ENCODE results near the gene LHX4.

LHX4 gene

DNA sequence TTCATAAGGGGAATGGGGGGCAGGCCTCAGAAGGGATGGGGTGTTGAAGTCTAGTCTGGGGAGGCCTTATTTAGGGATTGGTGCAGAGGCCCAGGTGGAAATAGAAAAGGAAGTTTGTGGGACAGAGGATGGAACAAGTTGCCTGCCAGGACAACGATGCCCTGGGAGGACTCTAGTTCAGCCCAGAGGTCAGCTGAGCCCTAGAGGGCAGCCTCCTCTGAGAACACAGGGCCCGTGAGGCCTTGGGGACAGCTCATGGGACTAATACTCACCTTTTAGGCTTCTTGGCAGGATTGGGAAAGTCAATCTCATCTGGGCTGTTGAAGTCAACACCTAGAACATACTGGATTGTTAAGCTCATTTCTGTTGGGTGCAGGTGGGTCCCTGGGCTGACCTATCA is 43.0 kb downstream of the LHX4 start:
- H3K4me3 ChIP-seq (ENCODE audit: low read length) = no peak overlapping the region
- DNase-seq (ENCODE audit: low read depth) = no peak
- TF ChIP-seq, protein P1, sequence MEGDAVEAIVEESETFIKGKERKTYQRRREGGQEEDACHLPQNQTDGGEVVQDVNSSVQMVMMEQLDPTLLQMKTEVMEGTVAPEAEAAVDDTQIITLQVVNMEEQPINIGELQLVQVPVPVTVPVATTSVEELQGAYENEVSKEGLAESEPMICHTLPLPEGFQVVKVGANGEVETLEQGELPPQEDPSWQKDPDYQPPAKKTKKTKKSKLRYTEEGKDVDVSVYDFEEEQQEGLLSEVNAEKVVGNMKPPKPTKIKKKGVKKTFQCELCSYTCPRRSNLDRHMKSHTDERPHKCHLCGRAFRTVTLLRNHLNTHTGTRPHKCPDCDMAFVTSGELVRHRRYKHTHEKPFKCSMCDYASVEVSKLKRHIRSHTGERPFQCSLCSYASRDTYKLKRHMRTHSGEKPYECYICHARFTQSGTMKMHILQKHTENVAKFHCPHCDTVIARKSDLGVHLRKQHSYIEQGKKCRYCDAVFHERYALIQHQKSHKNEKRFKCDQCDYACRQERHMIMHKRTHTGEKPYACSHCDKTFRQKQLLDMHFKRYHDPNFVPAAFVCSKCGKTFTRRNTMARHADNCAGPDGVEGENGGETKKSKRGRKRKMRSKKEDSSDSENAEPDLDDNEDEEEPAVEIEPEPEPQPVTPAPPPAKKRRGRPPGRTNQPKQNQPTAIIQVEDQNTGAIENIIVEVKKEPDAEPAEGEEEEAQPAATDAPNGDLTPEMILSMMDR (conservative IDR thresholded peaks at IDR 0.05; ENCODE audit: low read length) = no peak

DNA sequence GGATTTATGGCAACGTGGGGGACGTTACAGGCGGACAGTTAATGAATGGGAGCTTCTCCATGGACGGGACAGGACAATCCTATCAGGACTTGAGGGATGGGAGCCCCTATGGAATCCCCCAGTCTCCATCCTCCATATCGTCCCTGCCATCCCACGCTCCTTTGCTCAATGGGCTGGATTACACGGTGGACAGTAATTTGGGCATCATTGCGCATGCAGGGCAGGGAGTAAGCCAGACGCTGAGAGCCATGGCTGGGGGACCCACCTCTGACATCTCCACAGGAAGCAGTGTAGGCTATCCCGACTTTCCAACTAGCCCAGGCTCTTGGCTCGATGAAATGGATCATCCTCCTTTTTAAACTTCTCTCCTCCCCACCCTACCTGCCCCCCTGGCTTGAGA is 44.2 kb downstream of the LHX4 start:
- TF ChIP-seq, protein P1 (conservative IDR thresholded peaks at IDR 0.05; ENCODE audit: low read length) = no peak

DNA sequence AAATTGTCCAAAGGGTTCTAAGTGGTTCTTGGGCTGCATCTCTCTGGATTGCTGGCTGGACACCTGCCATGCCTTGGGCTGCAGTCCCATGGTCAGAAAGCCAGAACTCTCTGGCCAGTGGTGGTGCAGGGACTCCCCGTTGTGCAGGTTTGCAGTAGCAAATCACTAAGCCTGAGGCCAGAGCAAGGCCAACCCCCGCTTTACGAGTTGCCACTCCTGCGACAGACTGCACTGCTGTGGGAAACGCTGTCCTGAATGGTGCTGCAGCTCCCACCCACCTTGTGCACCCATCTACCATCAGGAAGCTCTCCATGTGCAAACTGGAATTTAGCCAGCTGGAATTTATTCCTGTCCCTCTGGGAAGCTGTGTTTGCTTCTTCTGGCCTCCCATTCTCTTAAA is 45.7 kb downstream of the LHX4 start:
- no peak for DNase-seq (ENCODE audit: low read depth)
- no peak overlapping the region for H3K4me3 ChIP-seq (ENCODE audit: low read length)
- TF ChIP-seq, protein P1 (conservative IDR thresholded peaks at IDR 0.05; ENCODE audit: low read length) = no peak

More for the DNA sequence above, 44.2 kb downstream of the LHX4 start:
- no peak overlapping the region for H3K4me3 ChIP-seq (ENCODE audit: low read length)
- no peak for DNase-seq (ENCODE audit: low read depth)

DNA sequence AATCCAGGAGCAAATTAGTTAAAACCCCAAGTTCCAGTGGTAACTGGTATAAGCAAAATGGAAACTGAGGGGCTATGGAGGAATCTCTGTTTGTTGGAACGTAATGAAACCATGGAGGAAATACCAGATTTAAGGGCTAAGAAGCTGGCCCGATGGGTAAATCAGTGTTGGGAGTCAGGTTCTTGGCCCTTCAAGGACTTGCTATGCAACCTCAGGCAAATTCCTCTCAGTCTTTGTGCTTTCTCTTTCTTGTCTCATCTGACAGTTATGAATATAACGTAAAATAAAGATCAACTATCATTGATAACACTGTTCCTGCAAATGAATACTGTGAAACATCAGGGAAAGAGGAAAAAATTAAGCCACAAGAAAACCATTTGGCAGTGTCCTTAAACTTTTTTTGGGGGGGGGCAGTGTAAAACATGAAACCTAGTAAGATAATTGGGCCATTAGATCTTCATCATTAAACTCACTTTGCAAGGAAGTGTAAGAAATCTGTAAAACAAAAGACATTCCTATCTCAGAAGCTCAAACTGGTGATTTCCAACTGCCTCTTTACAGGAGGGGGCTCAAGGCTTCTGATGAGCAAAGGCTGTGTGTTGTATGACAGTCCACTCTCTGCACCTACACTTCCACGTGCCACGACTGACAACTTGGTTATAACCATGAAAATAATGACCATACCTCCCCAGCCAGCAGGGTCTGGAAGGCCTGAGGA is 47.6 kb downstream of the LHX4 start:
- TF ChIP-seq, protein P1 (conservative IDR thresholded peaks at IDR 0.05; ENCODE audit: low read length) = no peak
- no peak for DNase-seq (ENCODE audit: low read depth)
- H3K4me3 ChIP-seq (ENCODE audit: low read length) = no peak overlapping the region

DNA sequence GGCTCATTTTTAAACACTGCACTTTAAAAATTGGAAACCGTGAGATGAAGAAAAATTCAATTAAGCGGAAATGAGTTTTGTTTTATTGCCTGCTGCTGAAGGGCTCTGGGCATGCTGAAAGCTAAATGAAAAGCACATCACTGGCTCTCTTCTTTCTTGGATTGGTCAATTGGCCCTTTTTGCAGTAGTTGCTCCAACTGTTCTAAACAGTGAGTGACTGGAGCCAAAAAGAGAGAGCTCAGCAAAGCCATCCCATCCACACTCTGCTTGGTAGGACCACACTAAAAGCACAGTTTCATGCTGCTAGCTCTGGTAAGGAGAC is 48.1 kb downstream of the LHX4 start:
- no peak overlapping the region for H3K4me3 ChIP-seq (ENCODE audit: low read length)
- TF ChIP-seq, protein P1 (conservative IDR thresholded peaks at IDR 0.05; ENCODE audit: low read length) = no peak
- no peak for DNase-seq (ENCODE audit: low read depth)

DNA sequence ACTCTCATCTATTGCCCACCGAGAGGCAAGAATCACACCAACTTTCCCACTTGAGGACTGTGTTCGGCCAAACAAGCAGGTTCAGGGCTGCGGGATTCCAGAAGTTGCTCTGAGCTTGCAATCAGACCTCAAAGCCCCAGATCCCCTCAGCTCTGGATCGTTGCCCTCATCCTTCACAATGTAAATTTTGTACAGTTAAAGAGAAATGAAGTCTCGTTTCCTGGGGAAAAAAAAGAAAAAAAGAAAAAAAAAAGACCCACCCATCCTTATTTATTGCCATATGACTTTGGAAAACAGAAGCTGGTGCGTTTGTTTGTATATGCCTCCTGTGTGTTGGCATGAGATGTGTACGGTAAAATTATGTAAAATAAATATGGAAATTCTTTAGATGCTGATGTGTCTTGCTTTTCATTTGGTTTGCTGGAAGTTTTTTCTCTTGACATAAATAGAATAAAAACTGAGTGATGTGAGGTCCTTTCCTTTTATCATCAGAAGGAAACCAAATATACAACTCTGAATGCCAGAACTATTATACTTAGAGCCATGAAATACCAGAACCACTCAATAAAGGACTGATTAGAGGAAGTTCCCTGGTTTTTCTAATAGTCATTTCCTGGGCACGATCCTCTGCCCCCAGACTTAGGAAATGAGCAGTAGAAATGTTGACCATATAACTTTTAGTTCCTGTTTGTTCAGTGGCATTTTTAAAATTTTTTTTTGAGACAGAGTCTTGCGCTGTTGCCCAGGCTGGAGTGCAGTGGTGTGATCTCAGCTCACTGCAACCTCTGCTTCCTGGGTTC is 48.7 kb downstream of the LHX4 start:
- no peak overlapping the region for H3K4me3 ChIP-seq (ENCODE audit: low read length)
- DNase-seq (ENCODE audit: low read depth) = no peak
- TF ChIP-seq, protein P1 (conservative IDR thresholded peaks at IDR 0.05; ENCODE audit: low read length) = no peak

DNA sequence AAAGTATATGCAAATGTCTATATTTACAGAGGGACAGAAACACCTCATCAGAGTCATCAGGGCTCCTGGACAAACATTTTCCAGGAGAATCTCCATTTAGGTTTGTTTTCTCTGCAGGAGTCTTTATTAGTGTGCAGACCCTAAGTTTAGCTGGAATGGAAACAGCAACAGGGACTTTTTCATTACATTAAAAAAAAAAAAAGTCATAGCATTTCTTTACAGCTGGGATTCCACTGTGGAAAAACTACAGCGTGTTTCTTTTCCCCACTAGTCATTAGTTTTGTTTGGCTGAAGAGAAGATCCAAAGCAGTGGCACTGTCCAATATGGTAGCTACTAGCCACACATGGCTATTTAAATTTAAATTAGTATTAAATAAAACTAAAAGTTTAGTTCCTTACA is 49.6 kb downstream of the LHX4 start:
- no peak overlapping the region for H3K4me3 ChIP-seq (ENCODE audit: low read length)
- no peak for DNase-seq (ENCODE audit: low read depth)
- TF ChIP-seq, protein P1 (conservative IDR thresholded peaks at IDR 0.05; ENCODE audit: low read length) = no peak

Data from AG10803 (cell line).